Right lobe of liver (tissue), 4 donors: ENCODE results near the gene SENP7.

ENCODE experiments used
- CTCF ChIP-seq, 4 donors: fragments of 200-600 bp in 3 of 4; fragments of 450-650 bp in 1 of 4; IDR thresholded peaks; one replicate each; pipeline versions ENCODE4 v1.5.1 to v1.8.0; 2016 to 2022; ENCODE audit warnings: antibody characterized with exemption in 4 of 4, mild to moderate bottlenecking in 2 of 4
- POLR2A ChIP-seq: fragments of 450-650 bp; IDR thresholded peaks from one replicate; pipeline ENCODE4 v1.6.1; 2017; ENCODE audit warnings: antibody characterized with exemption, mild to moderate bottlenecking
- donor health status: DM: no; HTN: no; CAD: no.
- donor health status: DM: no; HTN: no; CAD: no.
- donor health status: DM: no; HTN: yes; CAD: no.

GRCh38 chr3:101279765-101280385 is 233.1 kb downstream of the SENP7 start:
- TF ChIP-seq POLR2A: no peak
- TF ChIP-seq CTCF (IDR thresholded peaks at IDR 0.05): no peak
